GM12874 (cell line): ENCODE data around the gene LGALS7B.

ENCODE experiments used
- TF ChIP-seq, protein P1 (sequence below): IDR thresholded peaks from 2 replicates; pipeline ENCODE4 v1.5.1; 2011; ENCODE audit warnings: low read depth, mild to moderate bottlenecking, control low read depth, low read length, moderate library complexity; ENCODE audit not compliant: insufficient read depth

LGALS7B gene

DNA sequence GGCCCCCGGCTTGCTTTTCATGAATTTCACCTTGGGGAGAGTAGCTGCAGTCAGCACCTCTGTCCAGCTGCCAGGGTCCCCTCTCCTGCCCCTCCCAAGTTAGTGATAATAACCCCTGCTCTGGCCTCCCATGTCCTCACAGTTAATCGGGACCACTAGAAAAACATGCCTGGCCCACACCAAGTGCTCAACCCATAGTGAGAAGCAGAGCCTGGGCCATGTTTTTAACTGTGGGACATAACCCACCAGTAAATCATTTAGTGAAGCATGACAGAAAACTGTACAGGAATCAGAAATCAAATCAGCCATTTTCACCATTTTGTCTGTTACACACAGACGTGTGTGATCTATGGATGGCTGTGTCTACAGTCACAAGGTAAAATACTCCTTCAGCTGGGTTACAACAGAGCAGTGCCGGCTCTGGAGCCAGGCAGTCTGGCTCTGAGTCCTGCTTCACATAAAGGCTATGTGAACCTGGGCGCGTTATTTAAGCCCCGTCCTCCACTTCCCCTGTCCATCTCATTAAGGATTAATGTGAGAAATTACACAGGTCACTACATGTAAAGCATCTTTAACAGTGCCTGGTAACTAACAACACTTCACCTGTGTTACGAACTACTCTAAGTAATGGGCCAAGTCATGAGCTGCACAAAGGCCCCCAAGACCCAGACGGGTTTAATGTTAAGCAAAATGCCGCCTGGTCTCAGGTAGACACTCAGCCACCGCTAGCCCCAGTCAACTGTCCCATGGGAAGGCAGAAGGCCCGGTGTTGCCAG, 50.2 kb downstream of the LGALS7B start:
- TF ChIP-seq, protein P1, sequence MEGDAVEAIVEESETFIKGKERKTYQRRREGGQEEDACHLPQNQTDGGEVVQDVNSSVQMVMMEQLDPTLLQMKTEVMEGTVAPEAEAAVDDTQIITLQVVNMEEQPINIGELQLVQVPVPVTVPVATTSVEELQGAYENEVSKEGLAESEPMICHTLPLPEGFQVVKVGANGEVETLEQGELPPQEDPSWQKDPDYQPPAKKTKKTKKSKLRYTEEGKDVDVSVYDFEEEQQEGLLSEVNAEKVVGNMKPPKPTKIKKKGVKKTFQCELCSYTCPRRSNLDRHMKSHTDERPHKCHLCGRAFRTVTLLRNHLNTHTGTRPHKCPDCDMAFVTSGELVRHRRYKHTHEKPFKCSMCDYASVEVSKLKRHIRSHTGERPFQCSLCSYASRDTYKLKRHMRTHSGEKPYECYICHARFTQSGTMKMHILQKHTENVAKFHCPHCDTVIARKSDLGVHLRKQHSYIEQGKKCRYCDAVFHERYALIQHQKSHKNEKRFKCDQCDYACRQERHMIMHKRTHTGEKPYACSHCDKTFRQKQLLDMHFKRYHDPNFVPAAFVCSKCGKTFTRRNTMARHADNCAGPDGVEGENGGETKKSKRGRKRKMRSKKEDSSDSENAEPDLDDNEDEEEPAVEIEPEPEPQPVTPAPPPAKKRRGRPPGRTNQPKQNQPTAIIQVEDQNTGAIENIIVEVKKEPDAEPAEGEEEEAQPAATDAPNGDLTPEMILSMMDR: no peak

DNA sequence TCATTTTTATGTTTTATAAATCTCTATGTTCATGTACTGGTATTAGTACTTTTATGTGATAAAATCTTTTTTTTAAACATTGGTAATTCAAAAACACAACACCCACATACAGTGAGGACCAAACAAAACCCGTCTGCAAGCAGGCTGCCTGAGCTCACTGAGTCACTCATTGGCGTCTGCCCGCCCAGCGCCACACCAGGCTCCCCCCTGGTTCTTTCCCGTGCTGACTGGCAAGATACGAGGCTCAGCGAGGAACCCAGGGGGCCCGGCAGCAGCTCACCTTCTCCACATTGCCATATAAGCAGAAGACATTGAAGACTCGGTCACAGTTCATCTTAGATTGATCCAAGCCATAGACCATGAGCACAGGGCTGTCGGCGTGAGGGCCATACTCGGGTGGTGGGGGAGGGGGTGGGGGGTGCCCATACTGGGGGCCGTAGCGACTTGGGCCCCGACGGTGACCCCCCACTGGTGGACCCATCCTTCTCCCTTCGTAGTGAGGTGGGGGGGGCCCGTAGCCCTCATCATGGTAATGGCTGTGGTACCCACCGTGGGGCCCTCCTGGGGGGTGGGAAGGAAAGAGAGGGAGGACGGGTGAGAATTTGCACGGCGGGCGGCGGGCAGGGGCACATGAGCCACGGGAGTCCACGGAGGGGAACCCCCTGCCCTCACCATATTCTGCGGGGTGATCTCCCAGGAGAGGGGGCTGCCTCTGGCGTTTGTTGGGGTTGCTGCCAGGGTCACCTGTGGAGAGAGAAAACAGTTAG, 51.0 kb downstream of the LGALS7B start:
- TF ChIP-seq, protein P1: no peak

DNA sequence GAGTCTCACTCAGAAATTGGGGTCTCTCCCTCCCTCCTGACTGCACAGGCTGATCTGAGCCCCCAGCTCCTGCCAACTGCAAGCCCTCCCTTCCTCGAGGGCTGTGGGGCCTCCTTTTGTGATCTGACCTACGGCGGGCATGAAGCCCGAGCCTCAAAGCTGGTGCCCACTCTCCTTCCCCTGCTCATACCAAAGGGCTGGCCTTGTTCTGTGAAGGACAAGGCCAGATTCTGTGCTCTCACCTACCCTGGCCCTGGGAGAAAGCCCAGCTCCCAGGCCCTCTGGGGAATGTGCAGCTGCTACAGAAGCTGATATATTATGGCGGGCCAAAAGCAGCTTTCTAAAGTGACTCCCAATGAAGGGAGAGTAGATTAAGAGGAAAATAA, 51.6 kb downstream of the LGALS7B start:
- TF ChIP-seq, protein P1: no peak
